ENCODE data around the gene LTBP3.

DNA sequence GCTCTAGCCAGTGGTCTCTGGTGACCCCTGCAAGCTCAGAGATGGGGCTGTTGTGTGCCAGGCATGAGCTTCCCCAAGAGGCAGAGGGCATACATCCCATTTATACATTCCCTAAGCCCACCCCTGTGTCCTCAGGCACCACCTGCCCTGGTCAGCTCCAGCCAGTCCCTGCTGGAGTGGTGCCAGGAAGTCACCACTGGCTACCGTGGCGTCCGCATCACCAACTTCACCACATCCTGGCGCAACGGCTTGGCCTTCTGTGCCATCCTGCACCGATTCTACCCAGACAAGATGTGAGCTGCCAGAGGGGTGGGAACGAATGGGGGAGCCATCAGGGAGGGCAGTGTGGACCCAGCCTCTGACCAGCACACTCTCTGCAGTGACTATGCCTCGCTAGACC lies 25.9 kb upstream of the LTBP3 start:
- TF ChIP-seq, protein P1, sequence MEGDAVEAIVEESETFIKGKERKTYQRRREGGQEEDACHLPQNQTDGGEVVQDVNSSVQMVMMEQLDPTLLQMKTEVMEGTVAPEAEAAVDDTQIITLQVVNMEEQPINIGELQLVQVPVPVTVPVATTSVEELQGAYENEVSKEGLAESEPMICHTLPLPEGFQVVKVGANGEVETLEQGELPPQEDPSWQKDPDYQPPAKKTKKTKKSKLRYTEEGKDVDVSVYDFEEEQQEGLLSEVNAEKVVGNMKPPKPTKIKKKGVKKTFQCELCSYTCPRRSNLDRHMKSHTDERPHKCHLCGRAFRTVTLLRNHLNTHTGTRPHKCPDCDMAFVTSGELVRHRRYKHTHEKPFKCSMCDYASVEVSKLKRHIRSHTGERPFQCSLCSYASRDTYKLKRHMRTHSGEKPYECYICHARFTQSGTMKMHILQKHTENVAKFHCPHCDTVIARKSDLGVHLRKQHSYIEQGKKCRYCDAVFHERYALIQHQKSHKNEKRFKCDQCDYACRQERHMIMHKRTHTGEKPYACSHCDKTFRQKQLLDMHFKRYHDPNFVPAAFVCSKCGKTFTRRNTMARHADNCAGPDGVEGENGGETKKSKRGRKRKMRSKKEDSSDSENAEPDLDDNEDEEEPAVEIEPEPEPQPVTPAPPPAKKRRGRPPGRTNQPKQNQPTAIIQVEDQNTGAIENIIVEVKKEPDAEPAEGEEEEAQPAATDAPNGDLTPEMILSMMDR (conservative IDR thresholded peaks at IDR 0.05), result no peak
- no peak for TF ChIP-seq ZFX (IDR thresholded peaks at IDR 0.05)

All from C4-2B (cell line).